SK-N-SH treated with all-trans-retinoic acid at 6 μM for 48 hours (cell line): ENCODE data around the gene MVD.

Experiments used
- ATAC-seq: fragments of 200-7000 bp; cut with Tn5 transposase; 3 replicates; pipeline ENCODE4 v1.9.1; 2020; ENCODE audit warnings: mild to moderate bottlenecking, moderate library complexity
- ARNTL ChIP-seq: fragments of 450-650 bp; formaldehyde crosslinking; IDR thresholded peaks from 2 replicates; pipeline ENCODE4 v1.5.0; 2020; ENCODE audit warnings: low read depth, mild to moderate bottlenecking, moderate library complexity, borderline replicate concordance
- BACH2 ChIP-seq: fragments of 250-450 bp; sonication (Bioruptor Pico); IDR thresholded peaks from 2 replicates; pipeline ENCODE4 v1.9.0; 2021; ENCODE audit warnings: mild to moderate bottlenecking, borderline replicate concordance
- CSDC2 ChIP-seq: fragments of 250-450 bp; sonication (Bioruptor Pico); IDR thresholded peaks from 2 replicates; pipeline ENCODE4 v1.5.0; 2020; ENCODE audit warnings: mild to moderate bottlenecking, moderate library complexity
- ESRRG ChIP-seq: fragments of 250-450 bp; sonication (Bioruptor Pico); IDR thresholded peaks from 2 replicates; pipeline ENCODE4 v1.6.1; 2021; ENCODE audit warnings: mild to moderate bottlenecking
- GLIS3 ChIP-seq: fragments of 250-450 bp; sonication (Bioruptor Pico); IDR thresholded peaks from 2 replicates; pipeline ENCODE4 v1.5.0; 2020; ENCODE audit warnings: mild to moderate bottlenecking, moderate library complexity
- ISL1 ChIP-seq: fragments of 250-450 bp; sonication (Bioruptor Pico); IDR thresholded peaks from 2 replicates; pipeline ENCODE4 v2.1.2; 2022; ENCODE audit warnings: mild to moderate bottlenecking, moderate library complexity
- OSR1 ChIP-seq: fragments of 250-450 bp; sonication (Bioruptor Pico); IDR thresholded peaks from 2 replicates; pipeline ENCODE4 v1.8.0; 2022; ENCODE audit warnings: moderate library complexity, mild to moderate bottlenecking, inconsistent platforms
- PPARA ChIP-seq: fragments of 250-450 bp; sonication (Bioruptor Pico); IDR thresholded peaks from 2 replicates; pipeline ENCODE4 v1.5.0; 2020; ENCODE audit warnings: mild to moderate bottlenecking, borderline replicate concordance
- RARB ChIP-seq: fragments of 250-450 bp; sonication (Bioruptor Pico); IDR thresholded peaks from 2 replicates; pipeline ENCODE4 v1.8.0; 2021; ENCODE audit warnings: mild to moderate bottlenecking, moderate library complexity
- SNAI2 ChIP-seq: fragments of 250-450 bp; sonication (Bioruptor Pico); IDR thresholded peaks from 2 replicates; pipeline ENCODE4 v1.5.0; 2020; ENCODE audit warnings: mild to moderate bottlenecking, moderate library complexity
- TCF4 ChIP-seq: fragments of 250-450 bp; sonication (Bioruptor Pico); IDR thresholded peaks from 2 replicates; pipeline ENCODE4 v1.8.0; 2021; ENCODE audit warnings: mild to moderate bottlenecking, moderate library complexity, borderline replicate concordance
- TOX ChIP-seq: fragments of 250-450 bp; sonication (Bioruptor Pico); IDR thresholded peaks from 2 replicates; pipeline ENCODE4 v1.8.0; 2021; ENCODE audit warnings: mild to moderate bottlenecking, moderate library complexity, borderline replicate concordance
- ZC3H10 ChIP-seq: fragments of 250-450 bp; sonication (Bioruptor Pico); IDR thresholded peaks from 2 replicates; pipeline ENCODE4 v1.5.1; 2021; ENCODE audit warnings: mild to moderate bottlenecking, moderate library complexity
- ZFP3 ChIP-seq: fragments of 250-450 bp; sonication (Bioruptor Pico); IDR thresholded peaks from 2 replicates; pipeline ENCODE4 v1.5.0; 2020; ENCODE audit warnings: mild to moderate bottlenecking, moderate library complexity
- ZNF565 ChIP-seq: fragments of 450-650 bp; formaldehyde crosslinking; conservative IDR thresholded peaks from 2 replicates; pipeline ENCODE4 v1.5.0; 2020; ENCODE audit warnings: low read depth, mild to moderate bottlenecking, moderate library complexity
- ZNF70 ChIP-seq: fragments of 450-650 bp; formaldehyde crosslinking; IDR thresholded peaks from 2 replicates; pipeline ENCODE4 v1.5.0; 2020; ENCODE audit warnings: mild to moderate bottlenecking, moderate library complexity
- ZNF8 ChIP-seq: fragments of 450-650 bp; formaldehyde crosslinking; IDR thresholded peaks from 2 replicates; pipeline ENCODE4 v1.5.0; 2020; ENCODE audit warnings: mild to moderate bottlenecking, moderate library complexity
- TF ChIP-seq, protein P1 (sequence below): fragments of 250-450 bp; sonication (Bioruptor Pico); IDR thresholded peaks from 2 replicates; pipeline ENCODE4 v1.5.1; 2021; ENCODE audit warnings: mild to moderate bottlenecking, moderate library complexity
- TF ChIP-seq, protein P2 (sequence below): fragments of 250-450 bp; sonication (Bioruptor Pico); IDR thresholded peaks from 2 replicates; pipeline ENCODE4 v1.5.1; 2020; ENCODE audit warnings: low read depth, mild to moderate bottlenecking, moderate library complexity
- TF ChIP-seq, protein P3 (sequence below): fragments of 250-450 bp; sonication (Bioruptor Pico); IDR thresholded peaks from 2 replicates; pipeline ENCODE4 v1.5.0; 2020; ENCODE audit warnings: mild to moderate bottlenecking, moderate library complexity
- TF ChIP-seq, protein P4 (sequence below): fragments of 250-450 bp; sonication (Bioruptor Pico); IDR thresholded peaks from 2 replicates; pipeline ENCODE4 v1.8.0; 2020; ENCODE audit warnings: mild to moderate bottlenecking, moderate library complexity, borderline replicate concordance
- TF ChIP-seq, protein P5 (sequence below): fragments of 250-450 bp; sonication (Bioruptor Pico); IDR thresholded peaks from 2 replicates; pipeline ENCODE4 v1.8.0; 2021; ENCODE audit warnings: low read depth, mild to moderate bottlenecking, moderate library complexity, borderline replicate concordance

Gene MVD

DNA sequence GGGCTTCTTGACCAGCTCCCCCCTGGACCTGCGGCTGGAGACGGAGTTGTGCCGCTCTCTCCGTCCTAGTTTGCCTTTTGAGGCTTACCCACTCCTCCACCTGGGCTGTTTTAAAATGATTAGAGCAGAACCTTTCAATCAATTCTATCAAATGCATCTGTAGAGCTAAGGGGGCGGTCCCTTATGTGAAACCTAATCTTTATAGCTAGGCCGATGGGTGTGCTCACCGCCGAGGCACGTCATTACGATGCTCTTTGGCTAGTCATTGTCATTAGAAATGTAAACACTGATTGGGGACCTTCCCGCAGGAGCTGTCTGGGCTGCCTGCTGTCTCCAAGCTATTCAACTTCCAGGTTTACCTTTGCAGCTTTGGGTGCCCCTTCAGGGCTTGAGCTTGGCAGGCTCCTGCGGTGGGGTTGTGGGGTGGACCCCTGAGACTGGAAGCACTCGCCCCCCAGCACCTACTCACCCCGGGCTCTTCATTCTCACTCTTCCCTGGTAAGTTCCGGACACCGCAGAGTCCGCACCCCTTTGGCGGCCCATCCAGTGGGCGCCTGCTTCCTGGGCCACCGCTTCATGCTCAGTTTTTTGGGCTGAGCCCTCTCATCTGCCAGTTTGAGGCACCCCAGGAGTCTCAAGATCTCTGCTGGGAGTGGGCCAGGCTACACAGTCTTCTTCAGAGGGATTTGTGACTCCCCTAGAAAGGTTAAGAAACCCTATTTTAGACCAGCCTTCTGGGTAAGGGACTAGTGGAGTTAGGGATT is 45.4 kb downstream of the MVD start:
- TF ChIP-seq GLIS3 (no peak), ZNF8 (CRISPR knock-in tag) (no peak), CSDC2 (CRISPR knock-in tag) (no peak), RARB (no peak), ZC3H10 (CRISPR knock-in tag) (no peak), ISL1 (no peak)

DNA sequence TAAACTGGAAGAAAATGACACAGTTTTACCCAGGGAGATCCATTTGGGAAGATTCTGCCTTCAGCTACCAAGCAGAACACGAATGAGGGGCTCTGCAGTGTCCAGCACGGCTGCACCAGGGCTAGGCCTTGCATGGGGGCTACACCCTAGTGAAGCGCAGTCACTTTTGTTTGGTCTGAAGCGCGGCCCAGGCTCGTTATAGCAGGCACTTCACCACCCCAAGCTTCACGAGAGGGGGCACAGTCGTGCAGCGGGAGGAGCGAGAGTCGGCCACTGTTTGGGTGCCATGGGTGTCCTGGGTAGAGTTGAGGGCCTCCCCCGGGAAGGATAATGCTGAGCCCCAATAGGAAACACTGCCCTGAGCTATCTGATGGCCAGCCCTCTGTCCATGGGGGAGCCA is 46.2 kb downstream of the MVD start:
- no peak for TF ChIP-seq SNAI2 (CRISPR knock-in tag)
- TF ChIP-seq, protein P1, sequence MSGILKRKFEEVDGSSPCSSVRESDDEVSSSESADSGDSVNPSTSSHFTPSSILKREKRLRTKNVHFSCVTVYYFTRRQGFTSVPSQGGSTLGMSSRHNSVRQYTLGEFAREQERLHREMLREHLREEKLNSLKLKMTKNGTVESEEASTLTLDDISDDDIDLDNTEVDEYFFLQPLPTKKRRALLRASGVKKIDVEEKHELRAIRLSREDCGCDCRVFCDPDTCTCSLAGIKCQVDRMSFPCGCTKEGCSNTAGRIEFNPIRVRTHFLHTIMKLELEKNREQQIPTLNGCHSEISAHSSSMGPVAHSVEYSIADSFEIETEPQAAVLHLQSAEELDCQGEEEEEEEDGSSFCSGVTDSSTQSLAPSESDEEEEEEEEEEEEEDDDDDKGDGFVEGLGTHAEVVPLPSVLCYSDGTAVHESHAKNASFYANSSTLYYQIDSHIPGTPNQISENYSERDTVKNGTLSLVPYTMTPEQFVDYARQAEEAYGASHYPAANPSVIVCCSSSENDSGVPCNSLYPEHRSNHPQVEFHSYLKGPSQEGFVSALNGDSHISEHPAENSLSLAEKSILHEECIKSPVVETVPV (CRISPR knock-in tag) = no peak
- no peak for TF ChIP-seq PPARA
- no peak for TF ChIP-seq BACH2 (CRISPR knock-in tag)
- TF ChIP-seq, protein P2, sequence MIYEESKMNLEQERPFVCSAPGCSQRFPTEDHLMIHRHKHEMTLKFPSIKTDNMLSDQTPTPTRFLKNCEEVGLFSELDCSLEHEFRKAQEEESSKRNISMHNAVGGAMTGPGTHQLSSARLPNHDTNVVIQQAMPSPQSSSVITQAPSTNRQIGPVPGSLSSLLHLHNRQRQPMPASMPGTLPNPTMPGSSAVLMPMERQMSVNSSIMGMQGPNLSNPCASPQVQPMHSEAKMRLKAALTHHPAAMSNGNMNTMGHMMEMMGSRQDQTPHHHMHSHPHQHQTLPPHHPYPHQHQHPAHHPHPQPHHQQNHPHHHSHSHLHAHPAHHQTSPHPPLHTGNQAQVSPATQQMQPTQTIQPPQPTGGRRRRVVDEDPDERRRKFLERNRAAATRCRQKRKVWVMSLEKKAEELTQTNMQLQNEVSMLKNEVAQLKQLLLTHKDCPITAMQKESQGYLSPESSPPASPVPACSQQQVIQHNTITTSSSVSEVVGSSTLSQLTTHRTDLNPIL (CRISPR knock-in tag) = no peak
- no peak for TF ChIP-seq ESRRG (CRISPR knock-in tag)
- TF ChIP-seq, all 23 proteins: peak for 0
- ATAC-seq = no peak

More for the DNA sequence above, 45.4 kb downstream of the MVD start:
- no peak for ATAC-seq

DNA sequence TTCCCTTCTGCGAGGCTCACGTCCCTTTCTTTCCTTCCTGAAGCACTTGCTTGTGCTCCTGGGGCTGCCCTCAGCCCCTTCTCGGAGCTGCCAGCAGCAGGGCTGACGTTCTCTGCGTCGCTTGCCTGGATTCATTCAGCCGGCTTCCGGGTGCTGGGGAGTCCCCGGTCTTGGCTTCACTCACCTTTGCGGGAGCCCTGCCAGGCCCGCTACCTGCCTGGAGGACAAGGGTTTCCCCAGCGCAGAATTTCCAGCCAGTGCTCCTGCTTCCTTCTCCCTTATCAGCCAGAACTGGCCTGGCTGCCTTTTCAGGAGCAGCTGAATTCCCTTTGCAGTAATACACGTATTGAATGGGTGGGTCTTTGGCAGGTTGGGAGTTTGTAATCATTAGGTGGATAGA is 46.6 kb downstream of the MVD start:
- no peak for ATAC-seq
- TF ChIP-seq ZC3H10 (CRISPR knock-in tag) (no peak), ISL1 (no peak), ESRRG (CRISPR knock-in tag) (no peak), GLIS3 (no peak), PPARA (no peak), ZFP3 (CRISPR knock-in tag) (no peak), TCF4 (CRISPR knock-in tag) (no peak), TOX (CRISPR knock-in tag) (no peak), RARB (no peak), OSR1 (CRISPR knock-in tag) (no peak), ARNTL (CRISPR knock-in tag) (no peak), ZNF8 (CRISPR knock-in tag) (no peak), ZNF70 (CRISPR knock-in tag) (no peak), ZNF565 (CRISPR knock-in tag) (no peak)
- TF ChIP-seq, protein P1 (CRISPR knock-in tag) = no peak
- TF ChIP-seq, protein P3, sequence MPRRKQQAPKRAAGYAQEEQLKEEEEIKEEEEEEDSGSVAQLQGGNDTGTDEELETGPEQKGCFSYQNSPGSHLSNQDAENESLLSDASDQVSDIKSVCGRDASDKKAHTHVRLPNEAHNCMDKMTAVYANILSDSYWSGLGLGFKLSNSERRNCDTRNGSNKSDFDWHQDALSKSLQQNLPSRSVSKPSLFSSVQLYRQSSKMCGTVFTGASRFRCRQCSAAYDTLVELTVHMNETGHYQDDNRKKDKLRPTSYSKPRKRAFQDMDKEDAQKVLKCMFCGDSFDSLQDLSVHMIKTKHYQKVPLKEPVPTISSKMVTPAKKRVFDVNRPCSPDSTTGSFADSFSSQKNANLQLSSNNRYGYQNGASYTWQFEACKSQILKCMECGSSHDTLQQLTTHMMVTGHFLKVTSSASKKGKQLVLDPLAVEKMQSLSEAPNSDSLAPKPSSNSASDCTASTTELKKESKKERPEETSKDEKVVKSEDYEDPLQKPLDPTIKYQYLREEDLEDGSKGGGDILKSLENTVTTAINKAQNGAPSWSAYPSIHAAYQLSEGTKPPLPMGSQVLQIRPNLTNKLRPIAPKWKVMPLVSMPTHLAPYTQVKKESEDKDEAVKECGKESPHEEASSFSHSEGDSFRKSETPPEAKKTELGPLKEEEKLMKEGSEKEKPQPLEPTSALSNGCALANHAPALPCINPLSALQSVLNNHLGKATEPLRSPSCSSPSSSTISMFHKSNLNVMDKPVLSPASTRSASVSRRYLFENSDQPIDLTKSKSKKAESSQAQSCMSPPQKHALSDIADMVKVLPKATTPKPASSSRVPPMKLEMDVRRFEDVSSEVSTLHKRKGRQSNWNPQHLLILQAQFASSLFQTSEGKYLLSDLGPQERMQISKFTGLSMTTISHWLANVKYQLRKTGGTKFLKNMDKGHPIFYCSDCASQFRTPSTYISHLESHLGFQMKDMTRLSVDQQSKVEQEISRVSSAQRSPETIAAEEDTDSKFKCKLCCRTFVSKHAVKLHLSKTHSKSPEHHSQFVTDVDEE (CRISPR knock-in tag) = no peak
- TF ChIP-seq, protein P4, sequence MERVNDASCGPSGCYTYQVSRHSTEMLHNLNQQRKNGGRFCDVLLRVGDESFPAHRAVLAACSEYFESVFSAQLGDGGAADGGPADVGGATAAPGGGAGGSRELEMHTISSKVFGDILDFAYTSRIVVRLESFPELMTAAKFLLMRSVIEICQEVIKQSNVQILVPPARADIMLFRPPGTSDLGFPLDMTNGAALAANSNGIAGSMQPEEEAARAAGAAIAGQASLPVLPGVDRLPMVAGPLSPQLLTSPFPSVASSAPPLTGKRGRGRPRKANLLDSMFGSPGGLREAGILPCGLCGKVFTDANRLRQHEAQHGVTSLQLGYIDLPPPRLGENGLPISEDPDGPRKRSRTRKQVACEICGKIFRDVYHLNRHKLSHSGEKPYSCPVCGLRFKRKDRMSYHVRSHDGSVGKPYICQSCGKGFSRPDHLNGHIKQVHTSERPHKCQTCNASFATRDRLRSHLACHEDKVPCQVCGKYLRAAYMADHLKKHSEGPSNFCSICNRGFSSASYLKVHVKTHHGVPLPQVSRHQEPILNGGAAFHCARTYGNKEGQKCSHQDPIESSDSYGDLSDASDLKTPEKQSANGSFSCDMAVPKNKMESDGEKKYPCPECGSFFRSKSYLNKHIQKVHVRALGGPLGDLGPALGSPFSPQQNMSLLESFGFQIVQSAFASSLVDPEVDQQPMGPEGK (CRISPR knock-in tag) = no peak
- TF ChIP-seq, protein P2 (CRISPR knock-in tag) = no peak
- TF ChIP-seq, protein P5, sequence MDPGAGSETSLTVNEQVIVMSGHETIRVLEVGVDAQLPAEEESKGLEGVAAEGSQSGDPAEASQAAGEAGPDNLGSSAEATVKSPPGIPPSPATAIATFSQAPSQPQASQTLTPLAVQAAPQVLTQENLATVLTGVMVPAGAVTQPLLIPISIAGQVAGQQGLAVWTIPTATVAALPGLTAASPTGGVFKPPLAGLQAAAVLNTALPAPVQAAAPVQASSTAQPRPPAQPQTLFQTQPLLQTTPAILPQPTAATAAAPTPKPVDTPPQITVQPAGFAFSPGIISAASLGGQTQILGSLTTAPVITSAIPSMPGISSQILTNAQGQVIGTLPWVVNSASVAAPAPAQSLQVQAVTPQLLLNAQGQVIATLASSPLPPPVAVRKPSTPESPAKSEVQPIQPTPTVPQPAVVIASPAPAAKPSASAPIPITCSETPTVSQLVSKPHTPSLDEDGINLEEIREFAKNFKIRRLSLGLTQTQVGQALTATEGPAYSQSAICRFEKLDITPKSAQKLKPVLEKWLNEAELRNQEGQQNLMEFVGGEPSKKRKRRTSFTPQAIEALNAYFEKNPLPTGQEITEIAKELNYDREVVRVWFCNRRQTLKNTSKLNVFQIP (CRISPR knock-in tag) = no peak
- TF ChIP-seq, all 23 proteins: peak for 0
